ENCODE results near the gene ERICH6. TPM values are rescaled to one million over a fixed set of nuclear protein-coding genes. Genes with fewer than 3 reads are reported as not detected.

The ERICH6 gene
- total RNA-seq, 4 donors from 2014 or later, result not detected

DNA sequence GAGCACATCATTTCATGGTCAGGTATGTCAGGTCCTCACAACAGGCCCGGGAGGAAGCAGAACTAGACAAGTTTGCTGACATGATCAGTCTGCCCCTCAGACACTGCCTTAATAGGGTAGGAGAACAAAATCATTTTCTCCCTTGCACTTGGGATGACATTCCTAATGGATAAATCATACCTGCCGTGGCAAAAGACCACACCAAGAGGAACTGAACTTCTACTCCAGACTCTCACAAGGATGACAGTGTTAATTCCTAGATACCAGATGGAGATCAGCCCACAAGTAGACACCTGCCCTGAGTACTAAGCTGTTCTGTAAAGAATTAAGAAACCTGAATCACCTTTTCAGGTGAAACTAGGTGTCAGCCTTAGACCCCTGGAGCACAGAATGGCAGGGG is 39.8 kb upstream of the ERICH6 start:
- Histone ChIP-seq H3K9me3 (no peaks in the 10 kb centered on the region), H3K27me3 (no peaks in the 10 kb centered on the region), H3K36me3 (peaks cover 0 to 27% of the 10 kb centered on the region in 2 donors), H3K4me3 (no peak overlapping the region), H3K27ac (peak overlapping the region in 2 of 4 donors; percentile 24 to 33), H3K4me1 (peaks cover 5 to 56% (median 14%) of the 10 kb centered on the region in 3 donors)
- TF ChIP-seq, protein P1, sequence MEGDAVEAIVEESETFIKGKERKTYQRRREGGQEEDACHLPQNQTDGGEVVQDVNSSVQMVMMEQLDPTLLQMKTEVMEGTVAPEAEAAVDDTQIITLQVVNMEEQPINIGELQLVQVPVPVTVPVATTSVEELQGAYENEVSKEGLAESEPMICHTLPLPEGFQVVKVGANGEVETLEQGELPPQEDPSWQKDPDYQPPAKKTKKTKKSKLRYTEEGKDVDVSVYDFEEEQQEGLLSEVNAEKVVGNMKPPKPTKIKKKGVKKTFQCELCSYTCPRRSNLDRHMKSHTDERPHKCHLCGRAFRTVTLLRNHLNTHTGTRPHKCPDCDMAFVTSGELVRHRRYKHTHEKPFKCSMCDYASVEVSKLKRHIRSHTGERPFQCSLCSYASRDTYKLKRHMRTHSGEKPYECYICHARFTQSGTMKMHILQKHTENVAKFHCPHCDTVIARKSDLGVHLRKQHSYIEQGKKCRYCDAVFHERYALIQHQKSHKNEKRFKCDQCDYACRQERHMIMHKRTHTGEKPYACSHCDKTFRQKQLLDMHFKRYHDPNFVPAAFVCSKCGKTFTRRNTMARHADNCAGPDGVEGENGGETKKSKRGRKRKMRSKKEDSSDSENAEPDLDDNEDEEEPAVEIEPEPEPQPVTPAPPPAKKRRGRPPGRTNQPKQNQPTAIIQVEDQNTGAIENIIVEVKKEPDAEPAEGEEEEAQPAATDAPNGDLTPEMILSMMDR (IDR thresholded peaks at IDR 0.05), result no peak
- no peak for TF ChIP-seq EP300 (IDR thresholded peaks at IDR 0.05)
- TF ChIP-seq POLR2A (IDR thresholded peaks at IDR 0.05), result no peak
- no peak for TF ChIP-seq POLR2AphosphoS5 (IDR thresholded peaks at IDR 0.05)
- no peak for ATAC-seq
- WGBS, 2 donors (ENCODE audit: low coverage in 1 of 2), result 20 to 57% methylated on average over 1 to 2 of the region's 2 CpGs

DNA sequence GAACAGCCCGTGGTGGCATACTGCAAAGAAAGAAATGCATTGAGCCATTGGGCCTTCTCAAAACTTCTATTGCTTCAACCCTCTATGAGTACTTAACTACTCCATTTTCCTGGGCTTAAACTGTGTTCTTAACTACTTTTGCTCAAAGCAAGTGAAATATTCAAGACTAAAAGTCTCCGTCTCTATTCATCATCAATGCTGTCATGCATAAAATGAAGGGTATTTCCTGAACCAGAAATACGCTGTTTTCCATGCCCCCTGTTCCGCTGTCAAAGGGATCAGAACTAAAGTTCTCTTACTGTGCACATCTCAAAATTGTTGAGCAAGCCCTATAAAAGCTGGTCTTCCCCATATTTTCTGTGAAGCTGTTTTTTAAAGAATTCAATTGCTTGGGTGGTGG is 39.0 kb upstream of the ERICH6 start:
- WGBS, 2 donors (ENCODE audit: low coverage in 1 of 2), result 95 to 100% methylated on average over 3 to 4 of the region's 4 CpGs
- no peak overlapping the region for H3K4me3 ChIP-seq
- H3K27ac ChIP-seq, result no peak overlapping the region
- TF ChIP-seq, protein P1 (IDR thresholded peaks at IDR 0.05), result no peak
- no peak for TF ChIP-seq POLR2A (IDR thresholded peaks at IDR 0.05)
- no peak for TF ChIP-seq POLR2AphosphoS5 (IDR thresholded peaks at IDR 0.05)
- TF ChIP-seq EP300 (IDR thresholded peaks at IDR 0.05), result no peak
- H3K36me3 ChIP-seq, result peaks cover 0 to 27% of the 10 kb centered on the region in 2 donors
- H3K27me3 ChIP-seq, result no peaks in the 10 kb centered on the region
- no peak for ATAC-seq
- H3K4me1 ChIP-seq, result peaks cover 5 to 48% (median 18%) of the 10 kb centered on the region in 3 donors
- no peaks in the 10 kb centered on the region for H3K9me3 ChIP-seq

DNA sequence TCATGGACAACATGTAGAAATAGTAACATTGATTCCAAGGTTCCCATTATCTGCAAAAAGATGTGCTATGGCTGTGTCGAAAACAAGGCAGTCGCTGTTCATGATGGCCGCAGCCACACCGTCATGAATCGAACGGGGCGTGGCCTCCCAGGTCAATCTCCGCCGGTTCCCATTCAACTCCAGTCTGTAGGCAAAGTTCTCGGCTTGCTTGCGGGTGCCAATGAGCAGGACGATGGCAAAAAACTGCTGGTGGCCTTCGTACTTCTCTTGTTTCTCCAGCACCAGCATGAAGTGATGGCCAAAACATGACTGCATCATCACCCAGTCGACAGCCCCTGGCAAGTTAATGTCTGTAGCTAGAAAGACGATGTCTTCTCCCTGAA is 38.4 kb upstream of the ERICH6 start:
- Histone ChIP-seq H3K9me3 (no peaks in the 10 kb centered on the region), H3K27ac (no peak overlapping the region), H3K4me3 (no peak overlapping the region), H3K27me3 (no peaks in the 10 kb centered on the region), H3K36me3 (peaks cover 0 to 27% of the 10 kb centered on the region in 2 donors), H3K4me1 (peaks cover 5 to 43% (median 16%) of the 10 kb centered on the region in 3 donors)
- TF ChIP-seq EP300 (IDR thresholded peaks at IDR 0.05), result no peak
- TF ChIP-seq, protein P1 (IDR thresholded peaks at IDR 0.05), result no peak
- TF ChIP-seq POLR2AphosphoS5 (IDR thresholded peaks at IDR 0.05), result no peak
- no peak for TF ChIP-seq POLR2A (IDR thresholded peaks at IDR 0.05)
- no peak for ATAC-seq
- WGBS, 2 donors (ENCODE audit: low coverage in 1 of 2), result 92 to 98% methylated on average over 9 to 14 of the region's 15 CpGs

DNA sequence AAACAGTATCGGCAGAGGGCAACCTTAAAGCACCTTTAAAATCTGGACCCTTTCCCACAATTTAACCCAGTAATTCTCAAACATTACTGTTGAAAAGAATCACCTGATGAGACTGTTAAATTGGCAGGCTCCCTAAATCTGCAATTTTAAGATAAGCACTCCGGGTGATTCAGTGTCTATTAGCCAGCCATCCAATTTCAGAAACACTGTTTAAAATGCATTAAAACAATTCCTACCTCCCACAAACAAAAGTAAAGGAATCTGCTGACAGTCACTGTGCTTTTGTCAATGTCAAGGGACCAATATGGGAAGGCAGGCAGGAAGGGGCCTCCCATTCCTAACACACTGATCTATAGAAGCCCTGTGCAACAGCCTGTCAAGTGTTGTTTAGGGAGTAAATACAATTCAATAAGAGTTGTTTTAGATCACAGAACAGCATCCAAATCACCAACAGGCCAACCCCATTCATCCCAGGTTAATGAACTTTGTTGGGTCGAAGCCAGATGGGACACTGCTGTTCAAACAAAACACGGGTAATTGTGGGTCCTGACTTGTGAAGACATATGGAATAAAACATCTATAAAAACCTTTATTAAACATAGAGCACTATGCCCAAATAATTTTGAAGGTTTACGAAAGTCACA is 37.9 kb upstream of the ERICH6 start:
- H3K9me3 ChIP-seq, result no peaks in the 10 kb centered on the region
- no peaks in the 10 kb centered on the region for H3K27me3 ChIP-seq
- H3K27ac ChIP-seq, result no peak overlapping the region
- ATAC-seq, result no peak
- no peak for TF ChIP-seq POLR2AphosphoS5 (IDR thresholded peaks at IDR 0.05)
- TF ChIP-seq, protein P1 (IDR thresholded peaks at IDR 0.05), result no peak
- TF ChIP-seq EP300 (IDR thresholded peaks at IDR 0.05), result no peak
- TF ChIP-seq POLR2A (IDR thresholded peaks at IDR 0.05), result no peak
- peaks cover 0 to 27% of the 10 kb centered on the region in 2 donors for H3K36me3 ChIP-seq
- 62 to 68% methylated on average over 3 to 5 of the region's 5 CpGs for WGBS, 2 donors (ENCODE audit: low coverage in 1 of 2)
- H3K4me3 ChIP-seq, result no peak overlapping the region
- peaks cover 5 to 38% (median 12%) of the 10 kb centered on the region in 3 donors for H3K4me1 ChIP-seq
